NT2/D1 (cell line): Measurements from ENCODE around the gene EEFSEC.

Experiments used
- SUZ12 ChIP-seq: IDR thresholded peaks from 2 replicates; pipeline ENCODE4 v1.6.1; 2011; ENCODE audit not compliant: insufficient read length, insufficient read depth; ENCODE audit errors: extremely low read depth
- YY1 ChIP-seq: IDR thresholded peaks from 2 replicates; pipeline ENCODE4 v1.6.1; 2011; ENCODE audit not compliant: insufficient read length, insufficient read depth
- ZNF274 ChIP-seq: IDR thresholded peaks from 2 replicates; pipeline ENCODE4 v1.6.1; 2011; ENCODE audit warnings: mild to moderate bottlenecking, low read depth, low read length

- TF ChIP-seq YY1 (no peak), SUZ12 (no peak), ZNF274 (no peak)
Observed at GRCh38 chr3:128194843-128195242, 41.6 kb downstream of the EEFSEC start.
